ENCODE results near the gene IL1A. TPM values are rescaled to one million over a fixed set of nuclear protein-coding genes. Genes with fewer than 3 reads are reported as not detected.

IL1A gene
- total and polyA plus RNA-seq, 9 donors: 0.07 to 0.69 (median 0.12) TPM; not detected in 4

GRCh38 chr2:112733871-112734270 is 50.4 kb downstream of the IL1A start:
- 45 to 61% (median 53%) methylated on average over 1 of the region's 1 CpG for WGBS, 3 donors
- DNase-seq: no peak
- H3K27me3 ChIP-seq: no peaks in the 10 kb centered on the region
- H3K9me3 ChIP-seq: no peaks in the 10 kb centered on the region
- no peak overlapping the region for H3K27ac ChIP-seq
- TF ChIP-seq CTCF (IDR thresholded peaks at IDR 0.05) (no peak), POLR2A (IDR thresholded peaks at IDR 0.05) (no peak), EP300 (IDR thresholded peaks at IDR 0.05) (no peak)
- H3K4me3 ChIP-seq: no peak overlapping the region
- no peaks in the 10 kb centered on the region for H3K4me1 ChIP-seq (ENCODE audit: insufficient read depth)
- intact Hi-C loops (cut with DNase I): no loop called here
- H3K36me3 ChIP-seq: no peaks in the 10 kb centered on the region

GRCh38 chr2:112733456-112733855 is 50.8 kb downstream of the IL1A start:
- no peak for TF ChIP-seq EP300 (IDR thresholded peaks at IDR 0.05)
- no peak for TF ChIP-seq CTCF (IDR thresholded peaks at IDR 0.05)
- no peak for TF ChIP-seq POLR2A (IDR thresholded peaks at IDR 0.05)
- no peak for DNase-seq
- Histone ChIP-seq H3K9me3 (no peaks in the 10 kb centered on the region), H3K36me3 (no peaks in the 10 kb centered on the region), H3K27ac (no peak overlapping the region), H3K4me3 (no peak overlapping the region), H3K27me3 (no peaks in the 10 kb centered on the region), H3K4me1 (ENCODE audit: insufficient read depth) (no peaks in the 10 kb centered on the region)
- 37 to 50% (median 42%) methylated on average over 4 of the region's 4 CpGs for WGBS, 3 donors
- intact Hi-C loops (cut with DNase I): no loop called here

GRCh38 chr2:112731479-112731878 is 52.8 kb downstream of the IL1A start:
- no peak for DNase-seq
- Histone ChIP-seq H3K4me1 (ENCODE audit: insufficient read depth) (no peaks in the 10 kb centered on the region), H3K4me3 (no peak overlapping the region), H3K27ac (no peak overlapping the region), H3K36me3 (no peaks in the 10 kb centered on the region), H3K27me3 (no peaks in the 10 kb centered on the region), H3K9me3 (no peaks in the 10 kb centered on the region)
- no peak for TF ChIP-seq POLR2A (IDR thresholded peaks at IDR 0.05)
- no peak for TF ChIP-seq CTCF (IDR thresholded peaks at IDR 0.05)
- no peak for TF ChIP-seq EP300 (IDR thresholded peaks at IDR 0.05)
- WGBS, 3 donors: 81 to 91% (median 89%) methylated on average over 2 of the region's 2 CpGs
- intact Hi-C loops (cut with DNase I): no loop called here

- DNase-seq: no peak
- TF ChIP-seq CTCF (IDR thresholded peaks at IDR 0.05) (no peak), EP300 (IDR thresholded peaks at IDR 0.05) (no peak), POLR2A (IDR thresholded peaks at IDR 0.05) (no peak)
- H3K36me3 ChIP-seq: no peaks in the 10 kb centered on the region
- WGBS, 3 donors: 79 to 85% (median 83%) methylated on average over 5 of the region's 5 CpGs
- no peaks in the 10 kb centered on the region for H3K4me1 ChIP-seq (ENCODE audit: insufficient read depth)
- H3K27ac ChIP-seq: no peak overlapping the region
- H3K27me3 ChIP-seq: no peaks in the 10 kb centered on the region
- intact Hi-C loops (cut with DNase I): no loop called here
- no peak overlapping the region for H3K4me3 ChIP-seq
- H3K9me3 ChIP-seq: no peaks in the 10 kb centered on the region
These were observed 53.5 kb downstream of the IL1A start for GRCh38 chr2:112730791-112731190.

- 78 to 85% (median 81%) methylated on average over 8 of the region's 8 CpGs for WGBS, 3 donors
- TF ChIP-seq POLR2A (IDR thresholded peaks at IDR 0.05) (no peak), CTCF (IDR thresholded peaks at IDR 0.05) (no peak), EP300 (IDR thresholded peaks at IDR 0.05) (no peak)
- Histone ChIP-seq H3K27me3 (no peaks in the 10 kb centered on the region), H3K9me3 (no peaks in the 10 kb centered on the region), H3K4me3 (no peak overlapping the region), H3K36me3 (no peaks in the 10 kb centered on the region), H3K4me1 (ENCODE audit: insufficient read depth) (no peaks in the 10 kb centered on the region), H3K27ac (no peak overlapping the region)
- no peak for DNase-seq
- intact Hi-C loops (cut with DNase I): no loop called here
These were observed 54.1 kb downstream of the IL1A start for GRCh38 chr2:112730216-112730615.
